B cell (primary cell): Measurements from ENCODE around the gene PPIP5K1. TPM values are rescaled to one million over a fixed set of nuclear protein-coding genes. Genes with fewer than 3 reads are reported as not detected.

Source experiments
- ATAC-seq: fragments of 200-7000 bp; cut with Tn5 transposase; one replicate; pipeline ENCODE4 v1.10.0; 2021; ENCODE audit warnings: low read depth, mild to moderate bottlenecking, moderate number of reproducible peaks, moderate library complexity
- CTCF ChIA-PET: fragments of 350-600 bp; sonication (Branson Sonifier 250); formaldehyde crosslinking; loops from one replicate; lab custom pipeline; 2021; ENCODE audit warnings: antibody characterized with exemption, inconsistent platforms; lab: Charles Lee
- POLR2A ChIA-PET: fragments of 350-600 bp; sonication (Branson Sonifier 250); formaldehyde crosslinking; loops from one replicate; lab custom pipeline; 2021; ENCODE audit warnings: antibody characterized with exemption; lab: Charles Lee
- DNase-seq: peaks from one replicate; pipeline ENCODE4 v3.0.0; 2013
- H2AFZ ChIP-seq: 2 replicates; pipeline ENCODE4 v1.6.1; 2012; ENCODE audit warnings: mild to moderate bottlenecking, low read depth, low read length; ENCODE audit not compliant: insufficient read depth, poor library complexity, severe bottlenecking
- H3K27ac ChIP-seq, 2 donors: 1 replicate in 1 of 2; 2 replicates in 1 of 2; pipeline ENCODE4 v1.5.1; 2012 to 2013; ENCODE audit warnings: low read length in 2 of 2, mild to moderate bottlenecking in 2 of 2, moderate library complexity in 1 of 2
- H3K27me3 ChIP-seq, 4 experiments: fragments of 200-600 bp in 1 of 4; sonication (generic) in 1 of 4; replicated peaks in 1 of 4; 1 replicate in 2 of 4; 2 replicates in 2 of 4; pipeline versions ENCODE4 v1.6.1 to v1.7.0; 2013 to 2016; ENCODE audit warnings: low read length in 3 of 4, mild to moderate bottlenecking in 2 of 4, mixed read lengths in 1 of 4, moderate library complexity in 1 of 4; ENCODE audit not compliant: insufficient read depth in 4 of 4, control insufficient read depth in 3 of 4; ENCODE audit errors: control extremely low read depth in 1 of 4
- H3K36me3 ChIP-seq, 2 experiments: replicated peaks in 1 of 2; 1 replicate in 1 of 2; 2 replicates in 1 of 2; pipeline versions ENCODE4 v1.6.1 to v1.7.1; 2013; ENCODE audit warnings: low read length in 1 of 2; ENCODE audit not compliant: insufficient read depth in 2 of 2, control insufficient read depth in 1 of 2; ENCODE audit errors: control extremely low read depth in 1 of 2, extremely low read depth in 1 of 2
- H3K4me1 ChIP-seq, 2 donors: fragments of 200-600 bp in 1 of 2; sonication (generic) in 1 of 2; 1 replicate in 1 of 2; 2 replicates in 1 of 2; pipeline versions ENCODE4 v1.5.1 to v1.6.1; 2013 to 2017; ENCODE audit warnings: low read length in 2 of 2; ENCODE audit not compliant: control insufficient read depth in 2 of 2, insufficient read depth in 2 of 2
- H3K4me2 ChIP-seq: replicated peaks from 2 replicates; pipeline ENCODE3; 2012; ENCODE audit warnings: mild to moderate bottlenecking, low read depth, low read length; ENCODE audit not compliant: poor library complexity, severe bottlenecking
- H3K4me3 ChIP-seq, 5 experiments: fragments of 200-600 bp in 1 of 5; sonication (generic) in 1 of 5; 1 replicate in 3 of 5; 2 replicates in 2 of 5; pipeline versions ENCODE4 v1.5.1 to v1.7.0; 2011 to 2016; ENCODE audit warnings: low read length in 4 of 5, mild to moderate bottlenecking in 4 of 5, low read depth in 2 of 5, control low read depth in 1 of 5, moderate library complexity in 1 of 5; ENCODE audit not compliant: insufficient read depth in 1 of 5; ENCODE audit errors: control extremely low read depth in 1 of 5, extremely low read depth in 1 of 5
- H3K79me2 ChIP-seq: fragments of 200-600 bp; sonication (generic); one replicate; pipeline ENCODE4 v1.6.0; 2016; ENCODE audit warnings: low read length; ENCODE audit not compliant: control insufficient read depth, insufficient read depth
- H3K9ac ChIP-seq: fragments of 200-600 bp; sonication (generic); 2 replicates; pipeline ENCODE4 v1.6.1; 2017; ENCODE audit warnings: mild to moderate bottlenecking, low read length, moderate library complexity
- H3K9me3 ChIP-seq, 3 donors: one replicate each; pipeline versions ENCODE4 v1.6.1 to v1.7.1; 2013; ENCODE audit warnings: low read length in 2 of 3; ENCODE audit not compliant: control insufficient read depth in 2 of 3, insufficient read depth in 1 of 3; ENCODE audit errors: control extremely low read depth in 1 of 3
- H4K20me1 ChIP-seq: 2 replicates; pipeline ENCODE4 v1.6.0; 2012; ENCODE audit warnings: mild to moderate bottlenecking, low read length; ENCODE audit not compliant: insufficient read depth, control insufficient read depth, poor library complexity, severe bottlenecking
- H3K27ac Mint-ChIP-seq: one replicate; pipeline ENCODE4 v1.8.0; 2021; ENCODE audit warnings: mixed read lengths
- H3K27me3 Mint-ChIP-seq: one replicate; pipeline ENCODE4 v1.8.0; 2021; ENCODE audit warnings: mixed read lengths
- H3K4me1 Mint-ChIP-seq: one replicate; pipeline ENCODE4 v1.8.0; 2021; ENCODE audit warnings: mixed read lengths
- H3K4me3 Mint-ChIP-seq: one replicate; pipeline ENCODE4 v1.8.0; 2021; ENCODE audit warnings: mixed read lengths
- H3K9me3 Mint-ChIP-seq: one replicate; pipeline ENCODE4 v1.8.0; 2022; ENCODE audit warnings: mixed read lengths; ENCODE audit not compliant: insufficient read depth
- CTCF ChIP-seq: fragments of 200-600 bp; IDR thresholded peaks from one replicate; pipeline ENCODE4 v1.8.0; 2022; ENCODE audit warnings: antibody characterized with exemption, mild to moderate bottlenecking
- EZH2 ChIP-seq: IDR thresholded peaks from 2 replicates; pipeline ENCODE4 v1.6.1; 2012; ENCODE audit warnings: borderline replicate concordance, low read depth, mild to moderate bottlenecking, moderate library complexity, low read length; ENCODE audit not compliant: insufficient read depth, poor library complexity, severe bottlenecking
- WGBS: methylation state at CpG from one replicate; pipeline ENCODE4 v1.1.5; 2013; ENCODE audit warnings: missing lambda C conversion rate; ENCODE audit not compliant: insufficient coverage; 5-methylcytosine and 5-hydroxymethylcytosine counted together
- intact Hi-C: fragments of 100-400 bp; cut with micrococcal nuclease; formaldehyde crosslinking; loops from one replicate; pipeline ENCODE4 v1.10.0; 2022
- polyA plus RNA-seq: library from polyadenylated mRNA; depleted of rRNA; stranded (reverse); fragments of >200 nt; gene quantifications from 2 replicates; pipeline ENCODE4 v1.2.3, GENCODE V29; 2012
- total RNA-seq, 2 donors: library from RNA; stranded (reverse); fragments of 120-200 nt in 1 of 2; gene quantifications; 1 replicate in 1 of 2; 2 replicates in 1 of 2; pipeline versions ENCODE4 v1.2.3 to v1.2.4, GENCODE V29; 2013 to 2022

Gene PPIP5K1
- total and polyA plus RNA-seq, 2 donors (not counting 1 experiment from before 2014, with no cell fraction given): 40.6 to 88.9 TPM

GRCh38 chr15:43488790-43489189 is 101.2 kb downstream of the PPIP5K1 start:
- DNase-seq: no peak
- Mint-ChIP-seq H3K4me1 (peaks cover 27% of the 10 kb centered on the region), H3K27me3 (no peaks in the 10 kb centered on the region), H3K27ac (no peak overlapping the region), H3K9me3 (no peaks in the 10 kb centered on the region), H3K4me3 (no peak overlapping the region)
- Histone ChIP-seq H2AFZ (no peak overlapping the region), H4K20me1 (no peaks in the 10 kb centered on the region), H3K27ac (no peak overlapping the region), H3K27me3 (no peaks in the 10 kb centered on the region), H3K4me1 (peaks cover 10 to 11% of the 10 kb centered on the region in 2 donors), H3K4me2 (no peak overlapping the region), H3K9me3 (no peaks in the 10 kb centered on the region), H3K4me3 (no peak overlapping the region), H3K9ac (no peak overlapping the region), H3K79me2 (peaks cover 21% of the 10 kb centered on the region), H3K36me3 (peaks cover 1 to 15% of the 10 kb centered on the region in 2 experiments)
- ATAC-seq: no peak
- TF ChIP-seq EZH2: no peak
- TF ChIP-seq CTCF: no peak
- intact Hi-C loops: no loop called here
- POLR2A ChIA-PET: interaction anchor here (0.6 kb wide), 1 partner anchor 26 kb away, joined by 3 read pairs; no protein-coding TSS in a partner anchor
- CTCF ChIA-PET: interaction anchor here (9.7 kb wide), 1 partner anchor 25 kb away, joined by 97 read pairs; no protein-coding TSS in a partner anchor
- 100% methylated on average over 1 of the region's 3 CpGs for WGBS

GRCh38 chr15:43487271-43487895 is 102.6 kb downstream of the PPIP5K1 start:
- WGBS: 93% methylated on average over 2 of the region's 6 CpGs
- H2AFZ ChIP-seq: no peak overlapping the region
- H3K79me2 ChIP-seq: peaks cover 16% of the 10 kb centered on the region
- H4K20me1 ChIP-seq: no peaks in the 10 kb centered on the region
- H3K9me3 Mint-ChIP-seq: no peaks in the 10 kb centered on the region
- H3K4me2 ChIP-seq: no peak overlapping the region
- H3K27ac ChIP-seq: no peak overlapping the region
- no peak overlapping the region for H3K27ac Mint-ChIP-seq
- no peak for ATAC-seq
- H3K9me3 ChIP-seq: no peaks in the 10 kb centered on the region
- intact Hi-C loops: no loop called here
- TF ChIP-seq EZH2 (no peak), CTCF (no peak)
- H3K27me3 Mint-ChIP-seq: no peaks in the 10 kb centered on the region
- H3K36me3 ChIP-seq: peaks cover 4 to 20% of the 10 kb centered on the region in 2 experiments
- H3K4me3 Mint-ChIP-seq: no peak overlapping the region
- peaks cover 4% of the 10 kb centered on the region in 2 donors for H3K4me1 ChIP-seq
- no peak overlapping the region for H3K9ac ChIP-seq
- no peak for DNase-seq
- POLR2A ChIA-PET: no interaction called here
- CTCF ChIA-PET: interaction anchor here (1.1 kb wide), 1 partner anchor 27 kb away, joined by 3 read pairs; no protein-coding TSS in a partner anchor
- no peak overlapping the region for H3K4me3 ChIP-seq
- no peaks in the 10 kb centered on the region for H3K27me3 ChIP-seq
- H3K4me1 Mint-ChIP-seq: peaks cover 18% of the 10 kb centered on the region
